GM19438 (cell line): ENCODE data around the gene NOL7.

Experiments used
- ATAC-seq: cut with Tn5 transposase; IDR thresholded peaks from one replicate; pipeline ENCODE4 v1.9.1; 2021; ENCODE audit warnings: low read depth; ENCODE audit not compliant: unreplicated experiment

Gene NOL7

GRCh38 chr6:13648850-13649249, 33.7 kb downstream of the NOL7 start:
- no peak for ATAC-seq

GRCh38 chr6:13649393-13649792, 34.3 kb downstream of the NOL7 start:
- no peak for ATAC-seq

GRCh38 chr6:13653296-13653695, 38.2 kb downstream of the NOL7 start:
- ATAC-seq: no peak

GRCh38 chr6:13654496-13654895, 39.4 kb downstream of the NOL7 start:
- ATAC-seq: no peak

- no peak for ATAC-seq
Observed at GRCh38 chr6:13655700-13656099, 40.6 kb downstream of the NOL7 start.

- no peak for ATAC-seq
Observed at GRCh38 chr6:13660273-13660672, 45.1 kb downstream of the NOL7 start.

GRCh38 chr6:13660893-13661292, 45.8 kb downstream of the NOL7 start:
- no peak for ATAC-seq

- no peak for ATAC-seq
Observed at GRCh38 chr6:13661647-13662046, 46.5 kb downstream of the NOL7 start.

GRCh38 chr6:13662651-13663334, 47.7 kb downstream of the NOL7 start:
- no peak for ATAC-seq

- ATAC-seq: no peak
Observed at GRCh38 chr6:13663986-13664385, 48.9 kb downstream of the NOL7 start.

- ATAC-seq: no peak
Observed at GRCh38 chr6:13664703-13665352, 49.7 kb downstream of the NOL7 start.

GRCh38 chr6:13666194-13667105, 51.3 kb downstream of the NOL7 start:
- no peak for ATAC-seq

GRCh38 chr6:13667655-13668054, 52.5 kb downstream of the NOL7 start:
- ATAC-seq: no peak

- no peak for ATAC-seq
Observed at GRCh38 chr6:13668291-13668928, 53.3 kb downstream of the NOL7 start.

GRCh38 chr6:13669476-13669875, 54.3 kb downstream of the NOL7 start:
- no peak for ATAC-seq
